HCT116 (cell line): ENCODE measurements around the gene ETF1. TPM values are rescaled to one million over a fixed set of nuclear protein-coding genes. Genes with fewer than 3 reads are reported as not detected.

Experiments
- ATAC-seq: fragments of 200-7000 bp; cut with Tn5 transposase; 2 replicates; pipeline ENCODE4 v1.9.1; 2020; ENCODE audit warnings: mild to moderate bottlenecking, moderate library complexity
- BruUV-seq: library from RNA; stranded (reverse); fragments of 400-500 nt; replicated peaks from 2 replicates; lab custom pipeline; 2021; lab: Mats Ljungman, UMichigan
- CTCF ChIA-PET: fragments of 300-600 bp; sonication (Branson Sonifier 250); formaldehyde crosslinking; loops from one replicate; lab custom pipeline; 2021; ENCODE audit warnings: antibody characterized with exemption; lab: Charles Lee
- POLR2A ChIA-PET: fragments of 300-600, 350-600 bp; sonication (Branson Sonifier 250); formaldehyde crosslinking; loops from one replicate; lab custom pipeline; 2021; ENCODE audit warnings: antibody characterized with exemption; lab: Charles Lee
- RAD21 ChIA-PET, 2 experiments: fragments of 300-600 bp; sonication (Branson Sonifier 250); formaldehyde crosslinking; loops; one replicate each; lab custom pipeline; 2023; ENCODE audit warnings: low total read pairs in 2 of 2; ENCODE audit not compliant: uncharacterized antibody in 2 of 2, unreplicated experiment in 2 of 2, low non-redundant PET in 1 of 2; lab: Charles Lee
- DNase-seq: peaks from one replicate; pipeline ENCODE4 v3.0.0-alpha.2; 2010; ENCODE audit warnings: low read depth, low spot score
- H2AFZ ChIP-seq: fragments of 200-600 bp; shearing (Covaris generic), sonication (generic); 2 replicates; pipeline ENCODE4 v1.6.1; 2017; ENCODE audit warnings: low read depth, mixed run types, mixed read lengths, antibody characterized with exemption, low read length; ENCODE audit not compliant: poor library complexity, severe bottlenecking
- H3K27ac ChIP-seq: 2 replicates; pipeline ENCODE4 v1.5.1; 2012; ENCODE audit warnings: low read depth, low read length
- H3K27me3 ChIP-seq: fragments of 200-600 bp; sonication (generic); 2 replicates; pipeline ENCODE4 v1.6.1; 2016; ENCODE audit warnings: mixed run types, low read length, mixed read lengths; ENCODE audit not compliant: insufficient read depth
- H3K36me3 ChIP-seq, 2 experiments: fragments of 200-500 bp in 1 of 2; fragments of 200-600 bp in 1 of 2; sonication (Bioruptor generic) in 1 of 2; sonication (generic) in 1 of 2; 2 replicates each; pipeline versions ENCODE4 v1.5.1 to v1.6.1; 2014 to 2016; ENCODE audit warnings: low read length in 2 of 2, inconsistent platforms in 1 of 2, mixed read lengths in 1 of 2, mixed run types in 1 of 2; ENCODE audit not compliant: insufficient read depth in 2 of 2, control insufficient read depth in 1 of 2
- H3K4me1 ChIP-seq, 2 experiments: fragments of 200-600 bp in 1 of 2; sonication (generic) in 1 of 2; 2 replicates each; pipeline versions ENCODE4 v1.5.1 to v1.6.1; 2012 to 2017; ENCODE audit warnings: low read length in 2 of 2, inconsistent platforms in 1 of 2, mild to moderate bottlenecking in 1 of 2, mixed read lengths in 1 of 2, mixed run types in 1 of 2, moderate library complexity in 1 of 2; ENCODE audit not compliant: insufficient read depth in 2 of 2, control insufficient read depth in 1 of 2
- H3K4me2 ChIP-seq: fragments of 200-600 bp; sonication (generic); 2 replicates; pipeline ENCODE4 v1.6.1; 2017; ENCODE audit warnings: mixed run types, low read length, mixed read lengths
- H3K4me3 ChIP-seq, 2 experiments: fragments of 200-600 bp in 1 of 2; sonication (generic) in 1 of 2; replicated peaks in 1 of 2; 2 replicates each; pipeline ENCODE4 v1.5.1; 2011 to 2016; ENCODE audit warnings: low read length in 2 of 2, control low read depth in 1 of 2, low read depth in 1 of 2, mild to moderate bottlenecking in 1 of 2, mixed read lengths in 1 of 2, mixed run types in 1 of 2
- H3K79me2 ChIP-seq: fragments of 200-600 bp; sonication (generic); 2 replicates; pipeline ENCODE4 v1.6.1; 2017; ENCODE audit warnings: mild to moderate bottlenecking, mixed run types, low read length, moderate library complexity, mixed read lengths; ENCODE audit not compliant: insufficient read depth
- H3K9ac ChIP-seq: fragments of 200-600 bp; sonication (generic); 2 replicates; pipeline ENCODE4 v1.6.1; 2016; ENCODE audit warnings: low read length, mixed read lengths
- H3K9me2 ChIP-seq: fragments of 200-600 bp; sonication (generic), shearing (Covaris generic); 2 replicates; pipeline ENCODE4 v1.6.1; 2017; ENCODE audit warnings: mixed run types, mild to moderate bottlenecking, moderate library complexity; ENCODE audit not compliant: insufficient read depth
- H3K9me3 ChIP-seq, 2 experiments: fragments of 200-500 bp in 1 of 2; fragments of 200-600 bp in 1 of 2; sonication (Bioruptor generic) in 1 of 2; sonication (generic) in 1 of 2; 2 replicates each; pipeline ENCODE4 v1.6.1; 2014 to 2017; ENCODE audit warnings: low read length in 2 of 2, mixed read lengths in 2 of 2, inconsistent platforms in 1 of 2, low read depth in 1 of 2, mild to moderate bottlenecking in 1 of 2, mixed run types in 1 of 2, moderate library complexity in 1 of 2; ENCODE audit not compliant: control insufficient read depth in 1 of 2, insufficient read depth in 1 of 2
- H4K20me1 ChIP-seq: fragments of 200-600 bp; sonication (generic), shearing (Covaris generic); 2 replicates; pipeline ENCODE4 v1.6.1; 2017; ENCODE audit warnings: mixed run types, mild to moderate bottlenecking, moderate library complexity; ENCODE audit not compliant: insufficient read depth
- EZH2 ChIP-seq: fragments of 200-600 bp; sonication (generic); IDR thresholded peaks from 2 replicates; pipeline ENCODE4 v1.6.1; 2017; ENCODE audit warnings: antibody characterized with exemption, mixed run types
- EZH2phosphoT487 ChIP-seq: fragments of 200-600 bp; IDR thresholded peaks from 2 replicates; pipeline ENCODE4 v1.6.1; 2018; ENCODE audit warnings: antibody characterized with exemption, borderline replicate concordance
- POLR2AphosphoS5 ChIP-seq: IDR thresholded peaks from 2 replicates; pipeline ENCODE4 v1.6.1; 2011; ENCODE audit warnings: mild to moderate bottlenecking, low read depth, low read length, moderate library complexity
- SIN3A ChIP-seq: IDR thresholded peaks from 2 replicates; pipeline ENCODE4 v1.6.1; 2012; ENCODE audit warnings: low read depth
- SRF ChIP-seq: IDR thresholded peaks from 2 replicates; pipeline ENCODE4 v1.6.1; 2012; ENCODE audit warnings: low read depth
- TCF7L2 ChIP-seq: IDR thresholded peaks from 2 replicates; pipeline ENCODE4 v1.7.0; 2011; ENCODE audit warnings: borderline replicate concordance, inconsistent platforms; ENCODE audit not compliant: insufficient read depth, insufficient read length; ENCODE audit errors: extremely low read depth
- YY1 ChIP-seq: IDR thresholded peaks from 2 replicates; pipeline ENCODE4 v1.6.1; 2011; ENCODE audit warnings: low read length, low read depth, moderate library complexity, mild to moderate bottlenecking; ENCODE audit not compliant: insufficient replicate concordance; ENCODE audit errors: extremely low read depth
- ZFX ChIP-seq: fragments of 450-650 bp; IDR thresholded peaks from 2 replicates; pipeline ENCODE4 v1.6.1; 2017
- intact Hi-C: fragments of 100-400 bp; cut with micrococcal nuclease; formaldehyde crosslinking; loops from 2 replicates; pipeline ENCODE4 v1.10.0; 2022
- total RNA-seq: library from RNA; stranded (reverse); gene quantifications from one replicate; pipeline ENCODE4 v1.2.1, GENCODE V29; 2021; ENCODE audit not compliant: unreplicated experiment
- TF ChIP-seq, protein P1 (sequence below), 3 experiments: fragments of 200-600 bp in 1 of 3; sonication (generic) in 1 of 3; IDR thresholded peaks in 2 of 3; conservative IDR thresholded peaks in 1 of 3; 2 replicates each; pipeline ENCODE4 v1.5.1; 2012 to 2017; ENCODE audit warnings: low read depth in 2 of 3, low read length in 2 of 3, antibody characterized with exemption in 1 of 3, borderline replicate concordance in 1 of 3, control low read depth in 1 of 3, mild to moderate bottlenecking in 1 of 3, mixed read lengths in 1 of 3, mixed run types in 1 of 3, moderate library complexity in 1 of 3; ENCODE audit not compliant: insufficient read depth in 1 of 3
- TF ChIP-seq, protein P2 (sequence below): IDR thresholded peaks from 2 replicates; pipeline ENCODE4 v1.6.1; 2012; ENCODE audit warnings: low read depth
- TF ChIP-seq, protein P3 (sequence below): IDR thresholded peaks from 2 replicates; pipeline ENCODE4 v1.6.1; 2011; ENCODE audit warnings: mild to moderate bottlenecking, low read length, moderate library complexity; ENCODE audit not compliant: insufficient replicate concordance; ENCODE audit errors: extremely low read depth

ETF1 gene
- total RNA-seq, 1 experiment from 2014 or later: 178 TPM

DNA sequence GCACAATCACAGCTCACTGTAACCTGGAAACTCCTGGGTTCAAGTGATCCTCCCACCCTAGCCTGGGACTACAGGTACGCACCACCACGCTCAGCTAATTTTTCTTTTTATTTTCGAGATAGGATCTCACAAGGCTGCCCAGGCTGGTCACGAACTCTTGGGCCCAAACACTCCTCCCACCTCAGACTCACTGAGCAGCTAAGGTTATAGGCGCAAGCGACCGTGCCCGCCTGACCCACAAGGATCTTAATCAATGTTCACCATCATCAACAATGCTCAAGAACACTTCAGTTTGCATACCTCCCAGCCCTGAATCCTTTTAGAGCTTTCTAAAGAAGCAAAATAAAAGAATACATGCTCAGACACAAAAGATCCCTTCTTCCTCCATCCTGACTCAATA lies 13.2 kb downstream of the ETF1 start (continued):
- TF ChIP-seq, protein P1, sequence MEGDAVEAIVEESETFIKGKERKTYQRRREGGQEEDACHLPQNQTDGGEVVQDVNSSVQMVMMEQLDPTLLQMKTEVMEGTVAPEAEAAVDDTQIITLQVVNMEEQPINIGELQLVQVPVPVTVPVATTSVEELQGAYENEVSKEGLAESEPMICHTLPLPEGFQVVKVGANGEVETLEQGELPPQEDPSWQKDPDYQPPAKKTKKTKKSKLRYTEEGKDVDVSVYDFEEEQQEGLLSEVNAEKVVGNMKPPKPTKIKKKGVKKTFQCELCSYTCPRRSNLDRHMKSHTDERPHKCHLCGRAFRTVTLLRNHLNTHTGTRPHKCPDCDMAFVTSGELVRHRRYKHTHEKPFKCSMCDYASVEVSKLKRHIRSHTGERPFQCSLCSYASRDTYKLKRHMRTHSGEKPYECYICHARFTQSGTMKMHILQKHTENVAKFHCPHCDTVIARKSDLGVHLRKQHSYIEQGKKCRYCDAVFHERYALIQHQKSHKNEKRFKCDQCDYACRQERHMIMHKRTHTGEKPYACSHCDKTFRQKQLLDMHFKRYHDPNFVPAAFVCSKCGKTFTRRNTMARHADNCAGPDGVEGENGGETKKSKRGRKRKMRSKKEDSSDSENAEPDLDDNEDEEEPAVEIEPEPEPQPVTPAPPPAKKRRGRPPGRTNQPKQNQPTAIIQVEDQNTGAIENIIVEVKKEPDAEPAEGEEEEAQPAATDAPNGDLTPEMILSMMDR (IDR thresholded peaks at IDR 0.05 in 2 of 3, conservative IDR thresholded peaks at IDR 0.05 in 1 of 3; ENCODE audit: borderline replicate concordance in 1 of 3, insufficient read depth in 1 of 3, low read depth in 2 of 3, low read length in 2 of 3): no peak

DNA sequence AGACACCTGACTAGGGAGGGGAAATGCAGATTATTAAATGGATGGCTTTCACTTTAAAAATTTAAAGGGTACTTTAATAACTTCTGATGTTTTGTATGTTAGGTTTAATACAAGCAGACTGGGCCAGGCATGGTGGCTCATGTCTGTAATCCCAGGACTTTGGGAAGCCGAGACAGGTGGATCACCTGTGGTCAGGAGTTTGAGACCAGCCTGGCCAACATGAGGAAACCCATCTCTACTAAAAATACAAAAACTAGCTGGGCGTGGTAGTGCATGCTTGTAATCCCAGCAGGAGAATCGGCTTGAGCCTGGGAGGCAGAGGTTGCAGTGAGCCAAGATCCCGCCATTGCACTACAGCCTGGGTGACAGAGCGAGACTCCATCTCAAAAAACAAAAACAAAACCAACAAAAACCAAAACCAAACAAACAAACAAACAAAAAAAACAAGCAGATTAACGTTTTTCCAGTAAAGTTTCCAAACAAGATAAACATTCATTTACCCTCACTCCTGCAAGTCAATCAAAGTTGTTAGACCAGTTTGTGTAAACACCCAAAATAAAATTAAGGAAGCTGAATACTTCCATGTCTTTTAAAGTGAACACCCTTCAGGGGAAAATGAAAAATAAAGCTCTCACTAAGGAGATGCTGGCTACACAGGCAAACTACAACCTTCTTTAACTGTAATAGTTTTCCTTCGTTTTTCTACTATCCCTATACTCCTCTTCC lies 14.1 kb downstream of the ETF1 start:
- Histone ChIP-seq H4K20me1 (peaks cover 18% of the 10 kb centered on the region; the same call in 1 of the 2 replicates), H3K79me2 (peaks cover 99% of the 10 kb centered on the region), H3K36me3 (peaks cover 6 to 20% of the 10 kb centered on the region in 2 experiments; a peak in 2 of 4 replicates), H2AFZ (no peak overlapping the region), H3K9ac (no peak overlapping the region), H3K27me3 (no peaks in the 10 kb centered on the region), H3K9me3 (no peaks in the 10 kb centered on the region), H3K27ac (no peak overlapping the region), H3K4me1 (peaks cover 0 to 3% of the 10 kb centered on the region in 2 experiments; a peak in 1 of 4 replicates), H3K4me2 (no peak overlapping the region), H3K4me3 (no peak overlapping the region), H3K9me2 (no peaks in the 10 kb centered on the region)
- DNase-seq (no peak), ATAC-seq (no peak)
- ChIA-PET CTCF (no interaction called here), POLR2A (interaction anchor here (1.0 kb wide), 2 partner anchors 14 to 15 kb away, joined by 3 read pairs; partner anchors contain the start of gene ETF1), RAD21 (no interaction called here)
- no TSS peak for BruUV-seq
- intact Hi-C loops: no loop called here
- no peak for TF ChIP-seq EZH2phosphoT487
- TF ChIP-seq, protein P2, sequence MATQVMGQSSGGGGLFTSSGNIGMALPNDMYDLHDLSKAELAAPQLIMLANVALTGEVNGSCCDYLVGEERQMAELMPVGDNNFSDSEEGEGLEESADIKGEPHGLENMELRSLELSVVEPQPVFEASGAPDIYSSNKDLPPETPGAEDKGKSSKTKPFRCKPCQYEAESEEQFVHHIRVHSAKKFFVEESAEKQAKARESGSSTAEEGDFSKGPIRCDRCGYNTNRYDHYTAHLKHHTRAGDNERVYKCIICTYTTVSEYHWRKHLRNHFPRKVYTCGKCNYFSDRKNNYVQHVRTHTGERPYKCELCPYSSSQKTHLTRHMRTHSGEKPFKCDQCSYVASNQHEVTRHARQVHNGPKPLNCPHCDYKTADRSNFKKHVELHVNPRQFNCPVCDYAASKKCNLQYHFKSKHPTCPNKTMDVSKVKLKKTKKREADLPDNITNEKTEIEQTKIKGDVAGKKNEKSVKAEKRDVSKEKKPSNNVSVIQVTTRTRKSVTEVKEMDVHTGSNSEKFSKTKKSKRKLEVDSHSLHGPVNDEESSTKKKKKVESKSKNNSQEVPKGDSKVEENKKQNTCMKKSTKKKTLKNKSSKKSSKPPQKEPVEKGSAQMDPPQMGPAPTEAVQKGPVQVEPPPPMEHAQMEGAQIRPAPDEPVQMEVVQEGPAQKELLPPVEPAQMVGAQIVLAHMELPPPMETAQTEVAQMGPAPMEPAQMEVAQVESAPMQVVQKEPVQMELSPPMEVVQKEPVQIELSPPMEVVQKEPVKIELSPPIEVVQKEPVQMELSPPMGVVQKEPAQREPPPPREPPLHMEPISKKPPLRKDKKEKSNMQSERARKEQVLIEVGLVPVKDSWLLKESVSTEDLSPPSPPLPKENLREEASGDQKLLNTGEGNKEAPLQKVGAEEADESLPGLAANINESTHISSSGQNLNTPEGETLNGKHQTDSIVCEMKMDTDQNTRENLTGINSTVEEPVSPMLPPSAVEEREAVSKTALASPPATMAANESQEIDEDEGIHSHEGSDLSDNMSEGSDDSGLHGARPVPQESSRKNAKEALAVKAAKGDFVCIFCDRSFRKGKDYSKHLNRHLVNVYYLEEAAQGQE: no peak
- no peak for TF ChIP-seq SIN3A
- TF ChIP-seq EZH2: no peak
- no peak for TF ChIP-seq SRF
- TF ChIP-seq, protein P3, sequence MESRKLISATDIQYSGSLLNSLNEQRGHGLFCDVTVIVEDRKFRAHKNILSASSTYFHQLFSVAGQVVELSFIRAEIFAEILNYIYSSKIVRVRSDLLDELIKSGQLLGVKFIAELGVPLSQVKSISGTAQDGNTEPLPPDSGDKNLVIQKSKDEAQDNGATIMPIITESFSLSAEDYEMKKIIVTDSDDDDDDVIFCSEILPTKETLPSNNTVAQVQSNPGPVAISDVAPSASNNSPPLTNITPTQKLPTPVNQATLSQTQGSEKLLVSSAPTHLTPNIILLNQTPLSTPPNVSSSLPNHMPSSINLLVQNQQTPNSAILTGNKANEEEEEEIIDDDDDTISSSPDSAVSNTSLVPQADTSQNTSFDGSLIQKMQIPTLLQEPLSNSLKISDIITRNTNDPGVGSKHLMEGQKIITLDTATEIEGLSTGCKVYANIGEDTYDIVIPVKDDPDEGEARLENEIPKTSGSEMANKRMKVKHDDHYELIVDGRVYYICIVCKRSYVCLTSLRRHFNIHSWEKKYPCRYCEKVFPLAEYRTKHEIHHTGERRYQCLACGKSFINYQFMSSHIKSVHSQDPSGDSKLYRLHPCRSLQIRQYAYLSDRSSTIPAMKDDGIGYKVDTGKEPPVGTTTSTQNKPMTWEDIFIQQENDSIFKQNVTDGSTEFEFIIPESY: no peak
- TF ChIP-seq ZFX: no peak
- TF ChIP-seq YY1: no peak
- no peak for TF ChIP-seq POLR2AphosphoS5
- TF ChIP-seq, protein P1 (IDR thresholded peaks at IDR 0.05 in 2 of 3, conservative IDR thresholded peaks at IDR 0.05 in 1 of 3; ENCODE audit: borderline replicate concordance in 1 of 3, insufficient read depth in 1 of 3, low read depth in 2 of 3, low read length in 2 of 3): no peak
- TF ChIP-seq TCF7L2: no peak
